ENCODE results near the gene PTPN14.
"Not testable (repeated sequence)": the region's sequence is repeated elsewhere in the genome, so short reads cannot be mapped to it uniquely, and the experiment has no call there.

Gene PTPN14

GRCh38 chr1:214541693-214542092, 9.7 kb downstream of the PTPN14 start:
- DNase-seq (ENCODE audit: low read depth), result no peak

- no peak for DNase-seq (ENCODE audit: low read depth)
Measured at GRCh38 chr1:214541206-214541605, 10.2 kb downstream of the PTPN14 start.

GRCh38 chr1:214540324-214540723, 11.1 kb downstream of the PTPN14 start:
- no peak for DNase-seq (ENCODE audit: low read depth)

GRCh38 chr1:214538496-214538895, 12.9 kb downstream of the PTPN14 start:
- DNase-seq (ENCODE audit: low read depth), result no peak

- no peak for DNase-seq (ENCODE audit: low read depth)
Measured at GRCh38 chr1:214537872-214538473, 13.4 kb downstream of the PTPN14 start.

- DNase-seq (ENCODE audit: low read depth), result no peak
Measured at GRCh38 chr1:214537219-214537618, 14.2 kb downstream of the PTPN14 start.

- DNase-seq (ENCODE audit: low read depth), result no peak
Measured at GRCh38 chr1:214532070-214532469, 19.3 kb downstream of the PTPN14 start.

- peak; percentile 38 for DNase-seq (ENCODE audit: low read depth)
Measured at GRCh38 chr1:214525535-214526019, 25.8 kb downstream of the PTPN14 start.

- DNase-seq (ENCODE audit: low read depth), result no peak
Measured at GRCh38 chr1:214524824-214525223, 26.6 kb downstream of the PTPN14 start.

- DNase-seq (ENCODE audit: low read depth), result no peak
Measured at GRCh38 chr1:214523124-214523824, 28.1 kb downstream of the PTPN14 start.

GRCh38 chr1:214521458-214521857, 29.9 kb downstream of the PTPN14 start:
- DNase-seq (ENCODE audit: low read depth), result not testable (repeated sequence)

- no peak for DNase-seq (ENCODE audit: low read depth)
Measured at GRCh38 chr1:214520544-214521165, 30.7 kb downstream of the PTPN14 start.

- DNase-seq (ENCODE audit: low read depth), result peak; percentile 51
Measured at GRCh38 chr1:214518361-214518760, 33.0 kb downstream of the PTPN14 start.

- DNase-seq (ENCODE audit: low read depth), result no peak
Measured at GRCh38 chr1:214516434-214517326, 34.7 kb downstream of the PTPN14 start.

- no peak for DNase-seq (ENCODE audit: low read depth)
Measured at GRCh38 chr1:214515544-214516433, 35.6 kb downstream of the PTPN14 start.

- no peak for DNase-seq (ENCODE audit: low read depth)
Measured at GRCh38 chr1:214514819-214515383, 36.5 kb downstream of the PTPN14 start.

- peak; percentile 50 for DNase-seq (ENCODE audit: low read depth)
Measured at GRCh38 chr1:214514032-214514818, 37.2 kb downstream of the PTPN14 start.

GRCh38 chr1:214513394-214513793, 38.0 kb downstream of the PTPN14 start:
- DNase-seq (ENCODE audit: low read depth), result no peak

GRCh38 chr1:214511639-214511998, 39.8 kb downstream of the PTPN14 start:
- DNase-seq (ENCODE audit: low read depth), result no peak

Data from ELR (cell line).